GM19468 (cell line): ENCODE results near the gene KLC4.
"Not testable (repeated sequence)": the region's sequence is repeated elsewhere in the genome, so short reads cannot be mapped to it uniquely, and the experiment has no call there.

ENCODE experiments used
- ATAC-seq: cut with Tn5 transposase; IDR thresholded peaks from one replicate; pipeline ENCODE4 v1.9.1; 2021; ENCODE audit warnings: mild to moderate bottlenecking, moderate library complexity, moderate number of reproducible peaks; ENCODE audit not compliant: unreplicated experiment; ENCODE audit errors: extremely low read depth

Gene KLC4

GRCh38 chr6:43060755-43061633 lies 1.6 kb downstream of the KLC4 start:
- no peak for ATAC-seq

- ATAC-seq: no peak
Measured at GRCh38 chr6:43061861-43062260, 2.4 kb downstream of the KLC4 start.

- no peak for ATAC-seq
Measured at GRCh38 chr6:43062818-43063217, 3.4 kb downstream of the KLC4 start.

GRCh38 chr6:43070028-43070632 lies 10.7 kb downstream of the KLC4 start:
- no peak for ATAC-seq

GRCh38 chr6:43074847-43075669 lies 15.6 kb downstream of the KLC4 start:
- ATAC-seq: no peak

GRCh38 chr6:43075670-43076463 lies 16.4 kb downstream of the KLC4 start, which contains the start of gene PTK7:
Gene PTK7 (plus strand): TSS chr6:43076314. CDS start chr6:43076489, 175 bp downstream.
- ATAC-seq: no peak

GRCh38 chr6:43076464-43077332 lies 17.3 kb downstream of the KLC4 start:
- no peak for ATAC-seq

GRCh38 chr6:43077333-43077809 lies 17.9 kb downstream of the KLC4 start:
- ATAC-seq: no peak

GRCh38 chr6:43077981-43078511 lies 18.6 kb downstream of the KLC4 start:
- no peak for ATAC-seq

- ATAC-seq: no peak
Measured at GRCh38 chr6:43078691-43079090, 19.3 kb downstream of the KLC4 start.

GRCh38 chr6:43081043-43081442 lies 21.6 kb downstream of the KLC4 start:
- no peak for ATAC-seq

GRCh38 chr6:43081922-43082321 lies 22.5 kb downstream of the KLC4 start:
- not testable (repeated sequence) for ATAC-seq

- no peak for ATAC-seq
Measured at GRCh38 chr6:43082806-43083655, 23.6 kb downstream of the KLC4 start.

- no peak for ATAC-seq
Measured at GRCh38 chr6:43086022-43086658, 26.7 kb downstream of the KLC4 start.

- no peak for ATAC-seq
Measured at GRCh38 chr6:43088654-43089056, 29.2 kb downstream of the KLC4 start.

GRCh38 chr6:43089467-43089866 lies 30.0 kb downstream of the KLC4 start:
- ATAC-seq: no peak

GRCh38 chr6:43089874-43090558 lies 30.6 kb downstream of the KLC4 start:
- no peak for ATAC-seq
